HepG2 (cell line): ENCODE results near the gene NUDT22. TPM values are rescaled to one million over a fixed set of nuclear protein-coding genes. Genes with fewer than 3 reads are reported as not detected.

Experiments used
- ARID3A ChIP-seq: IDR thresholded peaks from 2 replicates; pipeline ENCODE4 v1.6.1; 2012; ENCODE audit warnings: low read depth, low read length, improper control_type of control experiment
- CBX2 ChIP-seq, 2 experiments: fragments of 200-600 bp in 1 of 2; sonication (generic); formaldehyde crosslinking in 1 of 2; IDR thresholded peaks; 2 replicates each; pipeline versions ENCODE4 v1.7.0 to v1.8.1; 2018 to 2022; ENCODE audit warnings: low read depth in 2 of 2, low read length in 1 of 2, mild to moderate bottlenecking in 1 of 2, missing genetic modification reagents in 1 of 2
- DDIT3 ChIP-seq: sonication (generic); formaldehyde crosslinking; IDR thresholded peaks from 2 replicates; pipeline ENCODE4 v1.4.0; 2020; ENCODE audit warnings: mild to moderate bottlenecking, missing genetic modification reagents
- DPF2 ChIP-seq: sonication (generic); formaldehyde crosslinking; IDR thresholded peaks from 2 replicates; pipeline ENCODE4 v1.4.0; 2020; ENCODE audit warnings: mild to moderate bottlenecking, low read depth, missing genetic modification reagents, borderline replicate concordance
- FOXP4 ChIP-seq: sonication (generic); formaldehyde crosslinking; IDR thresholded peaks from 2 replicates; pipeline ENCODE4 v1.4.0; 2020; ENCODE audit warnings: missing genetic modification reagents
- MAFK ChIP-seq, 2 experiments: IDR thresholded peaks in 1 of 2; conservative IDR thresholded peaks in 1 of 2; 2 replicates each; pipeline ENCODE4 v1.6.1; 2011; ENCODE audit warnings: improper control_type of control experiment in 2 of 2, low read length in 2 of 2
- POGZ ChIP-seq: sonication (generic); formaldehyde crosslinking; IDR thresholded peaks from 2 replicates; pipeline ENCODE4 v1.4.0; 2020; ENCODE audit warnings: mild to moderate bottlenecking, missing genetic modification reagents
- RFX5 ChIP-seq: IDR thresholded peaks from 2 replicates; pipeline ENCODE4 v1.6.1; 2011; ENCODE audit warnings: low read depth, low read length, improper control_type of control experiment
- SP1 ChIP-seq, 2 experiments: fragments of 450-650 bp in 1 of 2; sonication (generic) in 1 of 2; formaldehyde crosslinking in 1 of 2; IDR thresholded peaks; 2 replicates each; pipeline versions ENCODE4 v1.4.0 to v1.6.1; 2016 to 2020; ENCODE audit warnings: missing genetic modification reagents in 1 of 2
- SRSF9 ChIP-seq: fragments of 200-400 bp; formaldehyde crosslinking; IDR thresholded peaks from 2 replicates; pipeline ENCODE4 v1.6.1; 2018; ENCODE audit warnings: borderline replicate concordance, mild to moderate bottlenecking, low read depth, low read length; ENCODE audit not compliant: insufficient read depth, poor library complexity, severe bottlenecking
- TFDP1 ChIP-seq: IDR thresholded peaks from 2 replicates; pipeline ENCODE4 v1.6.1; 2016; ENCODE audit warnings: missing compliant biosample characterization, missing genetic modification reagents, borderline replicate concordance
- TRAFD1 ChIP-seq: sonication (generic); formaldehyde crosslinking; IDR thresholded peaks from 2 replicates; pipeline ENCODE4 v1.5.1; 2020; ENCODE audit warnings: missing genetic modification reagents, mild to moderate bottlenecking, borderline replicate concordance
- ZFP1 ChIP-seq: IDR thresholded peaks from 2 replicates; pipeline ENCODE4 v1.6.1; 2016
- ZFY ChIP-seq: sonication (generic); formaldehyde crosslinking; IDR thresholded peaks from 2 replicates; pipeline ENCODE4 v1.4.0; 2020; ENCODE audit warnings: missing genetic modification reagents
- ZNF20 ChIP-seq: sonication (generic); formaldehyde crosslinking; IDR thresholded peaks from 2 replicates; pipeline ENCODE4 v1.4.0; 2020; ENCODE audit warnings: mild to moderate bottlenecking, moderate library complexity, missing genetic modification reagents
- ZNF44 ChIP-seq: sonication (generic); formaldehyde crosslinking; IDR thresholded peaks from 2 replicates; pipeline ENCODE4 v1.5.1; 2020; ENCODE audit warnings: mild to moderate bottlenecking, missing genetic modification reagents
- ZNF614 ChIP-seq: IDR thresholded peaks from 2 replicates; pipeline ENCODE4 v1.6.1; 2018; ENCODE audit warnings: missing biosample characterization, missing genetic modification reagents, inconsistent platforms, borderline replicate concordance
- ZNF629 ChIP-seq: sonication (generic); formaldehyde crosslinking; conservative IDR thresholded peaks from 2 replicates; pipeline ENCODE4 v1.5.0; 2020; ENCODE audit warnings: missing genetic modification reagents
- ZNF660 ChIP-seq: sonication (generic); formaldehyde crosslinking; IDR thresholded peaks from 2 replicates; pipeline ENCODE4 v1.5.1; 2020; ENCODE audit warnings: mild to moderate bottlenecking, low read depth, missing genetic modification reagents, borderline replicate concordance
- ZNF672 ChIP-seq: sonication (generic); formaldehyde crosslinking; IDR thresholded peaks from 2 replicates; pipeline ENCODE4 v1.8.1; 2022; ENCODE audit warnings: missing genetic modification reagents
- ZNF7 ChIP-seq: IDR thresholded peaks from 2 replicates; pipeline ENCODE4 v1.6.1; 2016; ENCODE audit warnings: missing biosample characterization, missing genetic modification reagents
- ZNF891 ChIP-seq: sonication (generic); formaldehyde crosslinking; IDR thresholded peaks from 2 replicates; pipeline ENCODE4 v1.5.0; 2020; ENCODE audit warnings: mild to moderate bottlenecking, missing genetic modification reagents
- ZSCAN20 ChIP-seq: sonication (generic); formaldehyde crosslinking; IDR thresholded peaks from 2 replicates; pipeline ENCODE4 v1.4.0; 2020; ENCODE audit warnings: missing genetic modification reagents, mild to moderate bottlenecking, borderline replicate concordance
- polyA plus RNA-seq, 8 experiments: library from polyadenylated mRNA; depleted of rRNA in 3 of 8; stranded (reverse) in 7 of 8; unstranded in 1 of 8; fragments of >200 nt; fragmentation: Illumina TruSeq in 4 of 8; extraction: Trizol in 4 of 8; gene quantifications; 2 replicates each; pipeline versions ENCODE4 v1.2.1 to v1.2.3, GENCODE V29; 2011 to 2016; ENCODE audit warnings: low read depth in 4 of 8, missing spikeins in 1 of 8, mixed read lengths in 1 of 8; ENCODE audit not compliant: insufficient read depth in 1 of 8
- total RNA-seq, 5 experiments: library from RNA; depleted of rRNA; stranded (reverse); fragments of >200 nt; fragmentation: Illumina TruSeq; extraction: Trizol; gene quantifications; 2 replicates each; pipeline ENCODE4 v1.2.3, GENCODE V29; 2016; ENCODE audit warnings: low read depth in 1 of 5

NUDT22 gene
- total and polyA plus RNA-seq, 2 of the 13 experiments (the other 11 are each of a cell fraction or from before 2014, with no cell fraction given): 33.5 to 39.8 TPM

- TF ChIP-seq ARID3A: no peak
- TF ChIP-seq CBX2 (IDR thresholded peaks at IDR 0.05; ENCODE audit: low read depth, low read length): no peak
- no peak for TF ChIP-seq CBX2 (CRISPR knock-in tag; IDR thresholded peaks at IDR 0.05; ENCODE audit: low read depth)
- no peak for TF ChIP-seq DPF2
- no peak for TF ChIP-seq SP1 (IDR thresholded peaks at IDR 0.05)
- no peak for TF ChIP-seq SP1 (CRISPR knock-in tag; IDR thresholded peaks at IDR 0.05)
- TF ChIP-seq MAFK (conservative IDR thresholded peaks at IDR 0.05 in 1 of 2, IDR thresholded peaks at IDR 0.05 in 1 of 2; ENCODE audit: low read length in 2 of 2): no peak
- TF ChIP-seq ZNF44 (CRISPR knock-in tag): no peak
- no peak for TF ChIP-seq ZSCAN20
- no peak for TF ChIP-seq ZFY (CRISPR knock-in tag)
- TF ChIP-seq FOXP4 (CRISPR knock-in tag): no peak
- TF ChIP-seq ZNF891 (CRISPR knock-in tag): no peak
- TF ChIP-seq TRAFD1 (CRISPR knock-in tag): no peak
- TF ChIP-seq RFX5: no peak
- TF ChIP-seq DDIT3: no peak
- TF ChIP-seq ZNF629 (CRISPR knock-in tag): no peak
- TF ChIP-seq SRSF9: no peak
- no peak for TF ChIP-seq ZNF660 (CRISPR knock-in tag)
- TF ChIP-seq ZNF614 (CRISPR knock-in tag): no peak
- no peak for TF ChIP-seq ZNF20
- TF ChIP-seq ZFP1 (CRISPR knock-in tag): no peak
- TF ChIP-seq ZNF672: no peak
- no peak for TF ChIP-seq POGZ (CRISPR knock-in tag)
- no peak for TF ChIP-seq TFDP1
- TF ChIP-seq ZNF7: no peak
Measured at GRCh38 chr11:64268893-64269539, 42.9 kb downstream of the NUDT22 start (continued).
